GM18907 (cell line): ENCODE results near the gene PEA15.
A peak's percentile ranks its signal among the peaks of the same experiment; 100 is the strongest.

Experiments
- ATAC-seq: cut with Tn5 transposase; IDR thresholded peaks from one replicate; pipeline ENCODE4 v1.9.1; 2021; ENCODE audit warnings: mild to moderate bottlenecking, moderate library complexity; ENCODE audit not compliant: unreplicated experiment

The PEA15 gene

GRCh38 chr1:160205242-160206035 is at the start of gene PEA15:
PEA15 (plus strand) TSS chr1:160205384; CDS start chr1:160211545, 6,161 bp downstream.
- peak; percentile 46 for ATAC-seq

GRCh38 chr1:160156361-160156760 is 48.8 kb upstream of the PEA15 start:
- no peak for ATAC-seq

- ATAC-seq: no peak
Observed at GRCh38 chr1:160157174-160157573, 48.0 kb upstream of the PEA15 start.

GRCh38 chr1:160158031-160158430 is 47.2 kb upstream of the PEA15 start:
- ATAC-seq: no peak

GRCh38 chr1:160158534-160158933 is 46.6 kb upstream of the PEA15 start:
- no peak for ATAC-seq

GRCh38 chr1:160159846-160160245 is 45.3 kb upstream of the PEA15 start:
- ATAC-seq: no peak

- no peak for ATAC-seq
Observed at GRCh38 chr1:160161965-160162705, 43.0 kb upstream of the PEA15 start.

GRCh38 chr1:160162931-160163330 is 42.3 kb upstream of the PEA15 start:
- no peak for ATAC-seq

- ATAC-seq: no peak
Observed at GRCh38 chr1:160163615-160164014, 41.6 kb upstream of the PEA15 start.

GRCh38 chr1:160164121-160164520 is 41.1 kb upstream of the PEA15 start:
- ATAC-seq: no peak

- ATAC-seq: no peak
Observed at GRCh38 chr1:160166166-160166868, 38.9 kb upstream of the PEA15 start.

- no peak for ATAC-seq
Observed at GRCh38 chr1:160167056-160167455, 38.1 kb upstream of the PEA15 start.

GRCh38 chr1:160167580-160167979 is 37.6 kb upstream of the PEA15 start:
- ATAC-seq: no peak

GRCh38 chr1:160168016-160168415 is 37.2 kb upstream of the PEA15 start:
- no peak for ATAC-seq

- ATAC-seq: no peak
Observed at GRCh38 chr1:160168609-160169369, 36.4 kb upstream of the PEA15 start.

- ATAC-seq: peak; percentile 86
Observed at GRCh38 chr1:160169553-160170399, 35.4 kb upstream of the PEA15 start.

GRCh38 chr1:160171354-160171753 is 33.8 kb upstream of the PEA15 start:
- ATAC-seq: no peak

GRCh38 chr1:160171980-160172379 is 33.2 kb upstream of the PEA15 start:
- ATAC-seq: no peak

GRCh38 chr1:160177231-160177630 is 28.0 kb upstream of the PEA15 start:
- ATAC-seq: no peak

GRCh38 chr1:160177667-160178066 is 27.5 kb upstream of the PEA15 start:
- no peak for ATAC-seq
